Measurements from ENCODE around the gene RAB40AL. TPM values are rescaled to one million over a fixed set of nuclear protein-coding genes. Genes with fewer than 3 reads are reported as not detected.

Gene RAB40AL
- polyA plus RNA-seq, 1 experiment, result 0.21 TPM

- H3K27me3 ChIP-seq (ENCODE audit: control insufficient read depth, insufficient read depth, low read length), result no peaks in the 10 kb centered on the region
- no peak for TF ChIP-seq CTCF (IDR thresholded peaks at IDR 0.05; ENCODE audit: low read depth, low read length)
- H3K27ac ChIP-seq (ENCODE audit: low read depth, low read length), result no peak overlapping the region
- DNase-seq (ENCODE audit: low read depth, low spot score), result no peak
- ChIA-PET POLR2A (no interaction called here), CTCF (no interaction called here)
- no peaks in the 10 kb centered on the region for H3K9me3 ChIP-seq (ENCODE audit: control insufficient read depth, insufficient read depth, low read length)
- no peak overlapping the region for H3K4me3 ChIP-seq (ENCODE audit: low read depth, low read length)
Observed at GRCh38 chrX:102958794-102959193, 21.7 kb downstream of the RAB40AL start.

- ChIA-PET CTCF (interaction anchor here (5.7 kb wide), 1 partner anchor 8 kb away, joined by 46 read pairs; no protein-coding TSS in a partner anchor), POLR2A (no interaction called here)
- Histone ChIP-seq H3K27ac (ENCODE audit: low read depth, low read length) (no peak overlapping the region), H3K9me3 (ENCODE audit: control insufficient read depth, insufficient read depth, low read length) (no peaks in the 10 kb centered on the region), H3K27me3 (ENCODE audit: control insufficient read depth, insufficient read depth, low read length) (no peaks in the 10 kb centered on the region), H3K4me3 (ENCODE audit: low read depth, low read length) (no peak overlapping the region)
- no peak for DNase-seq (ENCODE audit: low read depth, low spot score)
- TF ChIP-seq CTCF (IDR thresholded peaks at IDR 0.05; ENCODE audit: low read depth, low read length), result no peak
Observed at GRCh38 chrX:102959471-102959870, 22.4 kb downstream of the RAB40AL start.

GRCh38 chrX:102963955-102964354, 26.9 kb downstream of the RAB40AL start:
- no peak for TF ChIP-seq CTCF (IDR thresholded peaks at IDR 0.05; ENCODE audit: low read depth, low read length)
- no peak for DNase-seq (ENCODE audit: low read depth, low spot score)
- CTCF ChIA-PET, result interaction anchor here (0.7 to 5.7 kb wide), 2 partner anchors 13 to 63 kb away, joined by 4 to 46 read pairs; no protein-coding TSS in a partner anchor
- no peaks in the 10 kb centered on the region for H3K9me3 ChIP-seq (ENCODE audit: control insufficient read depth, insufficient read depth, low read length)
- POLR2A ChIA-PET, result no interaction called here
- no peak overlapping the region for H3K27ac ChIP-seq (ENCODE audit: low read depth, low read length)
- H3K27me3 ChIP-seq (ENCODE audit: control insufficient read depth, insufficient read depth, low read length), result no peaks in the 10 kb centered on the region
- H3K4me3 ChIP-seq (ENCODE audit: low read depth, low read length), result no peak overlapping the region

GRCh38 chrX:102964940-102965339, 27.9 kb downstream of the RAB40AL start:
- Histone ChIP-seq H3K9me3 (ENCODE audit: control insufficient read depth, insufficient read depth, low read length) (no peaks in the 10 kb centered on the region), H3K27me3 (ENCODE audit: control insufficient read depth, insufficient read depth, low read length) (no peaks in the 10 kb centered on the region), H3K4me3 (ENCODE audit: low read depth, low read length) (no peak overlapping the region), H3K27ac (ENCODE audit: low read depth, low read length) (no peak overlapping the region)
- no peak for DNase-seq (ENCODE audit: low read depth, low spot score)
- no peak for TF ChIP-seq CTCF (IDR thresholded peaks at IDR 0.05; ENCODE audit: low read depth, low read length)
- ChIA-PET CTCF (interaction anchor here (1.3 to 5.7 kb wide), 2 partner anchors 13 to 14 kb away, joined by 9 to 46 read pairs; no protein-coding TSS in a partner anchor), POLR2A (no interaction called here)

GRCh38 chrX:102966701-102967100, 29.6 kb downstream of the RAB40AL start:
- no peak for DNase-seq (ENCODE audit: low read depth, low spot score)
- Histone ChIP-seq H3K27ac (ENCODE audit: low read depth, low read length) (no peak overlapping the region), H3K27me3 (ENCODE audit: control insufficient read depth, insufficient read depth, low read length) (no peaks in the 10 kb centered on the region), H3K9me3 (ENCODE audit: control insufficient read depth, insufficient read depth, low read length) (no peaks in the 10 kb centered on the region), H3K4me3 (ENCODE audit: low read depth, low read length) (no peak overlapping the region)
- CTCF ChIA-PET, result no interaction called here
- POLR2A ChIA-PET, result no interaction called here
- no peak for TF ChIP-seq CTCF (IDR thresholded peaks at IDR 0.05; ENCODE audit: low read depth, low read length)
